Osteoblast (primary cell): ENCODE data around the gene MSANTD1. TPM values are rescaled to one million over a fixed set of nuclear protein-coding genes. Genes with fewer than 3 reads are reported as not detected.
"Not testable (repeated sequence)": the region's sequence is repeated elsewhere in the genome, so short reads cannot be mapped to it uniquely, and the experiment has no call there.

Experiments used
- DNase-seq: peaks from one replicate; pipeline ENCODE4 v3.0.0; 2011; ENCODE audit warnings: low spot score, mixed read lengths; ENCODE audit not compliant: insufficient read length; ENCODE audit errors: missing footprints
- H2AFZ ChIP-seq: 2 replicates; pipeline ENCODE4 v1.6.0; 2011; ENCODE audit warnings: mild to moderate bottlenecking, low read length
- H3K27ac ChIP-seq: 2 replicates; pipeline ENCODE4 v1.5.1; 2011; ENCODE audit warnings: mild to moderate bottlenecking, low read depth, low read length, moderate library complexity
- H3K27me3 ChIP-seq: 2 replicates; pipeline ENCODE4 v1.6.0; 2012; ENCODE audit warnings: mild to moderate bottlenecking, control low read depth, inconsistent platforms, low read length, moderate library complexity; ENCODE audit not compliant: insufficient read depth
- H3K36me3 ChIP-seq: 2 replicates; pipeline ENCODE4 v1.5.1; 2011; ENCODE audit warnings: mild to moderate bottlenecking, low read length, control low read depth, moderate library complexity; ENCODE audit not compliant: insufficient read depth
- H3K4me1 ChIP-seq: 2 replicates; pipeline ENCODE4 v1.5.1; 2011; ENCODE audit warnings: mild to moderate bottlenecking, low read length, control low read depth, moderate library complexity; ENCODE audit not compliant: insufficient read depth
- H3K4me2 ChIP-seq: 2 replicates; pipeline ENCODE4 v1.6.0; 2011; ENCODE audit warnings: mild to moderate bottlenecking, low read length; ENCODE audit not compliant: insufficient read depth
- H3K4me3 ChIP-seq: fragments of 200-600 bp; sonication (generic); 3 replicates; pipeline ENCODE4 v1.5.1; 2012; ENCODE audit warnings: mild to moderate bottlenecking, low read length, inconsistent platforms; ENCODE audit not compliant: insufficient read depth
- H3K79me2 ChIP-seq: 2 replicates; pipeline ENCODE4 v1.6.0; 2012; ENCODE audit warnings: mild to moderate bottlenecking, low read length, control low read depth, inconsistent platforms; ENCODE audit not compliant: insufficient read depth
- H3K9me3 ChIP-seq: 2 replicates; pipeline ENCODE4 v1.5.1; 2011; ENCODE audit warnings: low read depth, low read length, control low read depth
- H4K20me1 ChIP-seq: 2 replicates; pipeline ENCODE4 v1.6.0; 2012; ENCODE audit warnings: mild to moderate bottlenecking, low read length, control low read depth; ENCODE audit not compliant: insufficient read depth
- CTCF ChIP-seq: IDR thresholded peaks from 2 replicates; pipeline ENCODE4 v1.5.1; 2011; ENCODE audit warnings: mild to moderate bottlenecking, low read depth, low read length, moderate library complexity; ENCODE audit errors: extremely low read depth
- total RNA-seq: library from RNA; depleted of rRNA; stranded (reverse); fragments of >200 nt; gene quantifications from 2 replicates; pipeline ENCODE4 v1.2.3, GENCODE V29; 2012

The MSANTD1 gene
- total RNA-seq, 1 donor, result 0.72 TPM

GRCh38 chr4:3299122-3299975 lies 50.4 kb downstream of the MSANTD1 start:
- Histone ChIP-seq H3K27ac (no peak overlapping the region), H3K27me3 (no peaks in the 10 kb centered on the region), H3K79me2 (peaks cover 73% of the 10 kb centered on the region), H3K4me2 (no peak overlapping the region), H3K9me3 (no peaks in the 10 kb centered on the region), H3K36me3 (no peaks in the 10 kb centered on the region), H3K4me1 (peaks cover 3% of the 10 kb centered on the region), H2AFZ (no peak overlapping the region), H3K4me3 (no peak overlapping the region), H4K20me1 (peaks cover 33% of the 10 kb centered on the region)
- DNase-seq, result peak; percentile 65
- no peak for TF ChIP-seq CTCF

- Histone ChIP-seq H2AFZ (no peak overlapping the region), H3K79me2 (peaks cover 73% of the 10 kb centered on the region), H4K20me1 (peaks cover 39% of the 10 kb centered on the region), H3K27me3 (no peaks in the 10 kb centered on the region), H3K4me2 (no peak overlapping the region), H3K4me1 (peaks cover 10% of the 10 kb centered on the region), H3K9me3 (no peaks in the 10 kb centered on the region), H3K4me3 (no peak overlapping the region), H3K27ac (no peak overlapping the region), H3K36me3 (no peaks in the 10 kb centered on the region)
- peak; percentile 31 for DNase-seq
- no peak for TF ChIP-seq CTCF
Measured at GRCh38 chr4:3299976-3300671, 51.2 kb downstream of the MSANTD1 start.

GRCh38 chr4:3300882-3301281 lies 51.9 kb downstream of the MSANTD1 start:
- H3K4me3 ChIP-seq, result not testable (repeated sequence)

GRCh38 chr4:3301450-3302172 lies 52.7 kb downstream of the MSANTD1 start:
- peaks cover 78% of the 10 kb centered on the region for H3K79me2 ChIP-seq
- H2AFZ ChIP-seq, result no peak overlapping the region
- no peak overlapping the region for H3K4me3 ChIP-seq
- peaks cover 20% of the 10 kb centered on the region for H3K4me1 ChIP-seq
- H3K9me3 ChIP-seq, result no peaks in the 10 kb centered on the region
- peaks cover 53% of the 10 kb centered on the region for H4K20me1 ChIP-seq
- peak overlapping the region; percentile 20 for H3K27ac ChIP-seq
- H3K36me3 ChIP-seq, result no peaks in the 10 kb centered on the region
- peak overlapping the region; percentile 13 for H3K4me2 ChIP-seq
- no peak for TF ChIP-seq CTCF
- no peaks in the 10 kb centered on the region for H3K27me3 ChIP-seq
- peak; percentile 63 for DNase-seq

More at GRCh38 chr4:3300882-3301281, 51.9 kb downstream of the MSANTD1 start:
- H2AFZ ChIP-seq, H3K4me2 ChIP-seq, DNase-seq, H3K9me3 ChIP-seq, H3K27ac ChIP-seq, H3K27me3 ChIP-seq, H3K36me3 ChIP-seq: not testable (repeated sequence)
- H4K20me1 ChIP-seq, result peaks cover 46% of the 10 kb centered on the region
- peaks cover 77% of the 10 kb centered on the region for H3K79me2 ChIP-seq
- H3K4me1 ChIP-seq, result peaks cover 18% of the 10 kb centered on the region
